GM12874 (cell line): ENCODE results near the gene UNC5C.

ENCODE experiments used
- TF ChIP-seq, protein P1 (sequence below): IDR thresholded peaks from 2 replicates; pipeline ENCODE4 v1.5.1; 2011; ENCODE audit warnings: low read depth, mild to moderate bottlenecking, control low read depth, low read length, moderate library complexity; ENCODE audit not compliant: insufficient read depth

UNC5C gene

DNA sequence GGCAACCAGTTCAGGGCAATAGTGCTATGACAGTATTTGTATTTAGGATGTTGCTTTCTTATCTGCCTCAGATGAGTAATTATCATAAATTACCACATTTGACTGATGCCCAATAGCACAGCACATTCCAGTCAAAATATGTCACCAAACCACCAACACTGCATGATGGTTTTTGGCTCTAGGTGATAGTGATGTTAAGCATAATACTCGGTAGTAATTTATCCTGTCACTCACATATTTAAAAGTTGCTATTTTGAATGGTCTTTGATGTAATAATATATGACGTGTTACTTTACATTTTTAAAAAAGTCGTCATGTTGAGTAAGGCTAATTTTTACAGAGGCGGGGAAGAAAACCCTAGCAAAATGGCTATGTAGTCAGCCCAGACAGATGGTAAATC, 42.5 kb downstream of the UNC5C start:
- TF ChIP-seq, protein P1, sequence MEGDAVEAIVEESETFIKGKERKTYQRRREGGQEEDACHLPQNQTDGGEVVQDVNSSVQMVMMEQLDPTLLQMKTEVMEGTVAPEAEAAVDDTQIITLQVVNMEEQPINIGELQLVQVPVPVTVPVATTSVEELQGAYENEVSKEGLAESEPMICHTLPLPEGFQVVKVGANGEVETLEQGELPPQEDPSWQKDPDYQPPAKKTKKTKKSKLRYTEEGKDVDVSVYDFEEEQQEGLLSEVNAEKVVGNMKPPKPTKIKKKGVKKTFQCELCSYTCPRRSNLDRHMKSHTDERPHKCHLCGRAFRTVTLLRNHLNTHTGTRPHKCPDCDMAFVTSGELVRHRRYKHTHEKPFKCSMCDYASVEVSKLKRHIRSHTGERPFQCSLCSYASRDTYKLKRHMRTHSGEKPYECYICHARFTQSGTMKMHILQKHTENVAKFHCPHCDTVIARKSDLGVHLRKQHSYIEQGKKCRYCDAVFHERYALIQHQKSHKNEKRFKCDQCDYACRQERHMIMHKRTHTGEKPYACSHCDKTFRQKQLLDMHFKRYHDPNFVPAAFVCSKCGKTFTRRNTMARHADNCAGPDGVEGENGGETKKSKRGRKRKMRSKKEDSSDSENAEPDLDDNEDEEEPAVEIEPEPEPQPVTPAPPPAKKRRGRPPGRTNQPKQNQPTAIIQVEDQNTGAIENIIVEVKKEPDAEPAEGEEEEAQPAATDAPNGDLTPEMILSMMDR = no peak

DNA sequence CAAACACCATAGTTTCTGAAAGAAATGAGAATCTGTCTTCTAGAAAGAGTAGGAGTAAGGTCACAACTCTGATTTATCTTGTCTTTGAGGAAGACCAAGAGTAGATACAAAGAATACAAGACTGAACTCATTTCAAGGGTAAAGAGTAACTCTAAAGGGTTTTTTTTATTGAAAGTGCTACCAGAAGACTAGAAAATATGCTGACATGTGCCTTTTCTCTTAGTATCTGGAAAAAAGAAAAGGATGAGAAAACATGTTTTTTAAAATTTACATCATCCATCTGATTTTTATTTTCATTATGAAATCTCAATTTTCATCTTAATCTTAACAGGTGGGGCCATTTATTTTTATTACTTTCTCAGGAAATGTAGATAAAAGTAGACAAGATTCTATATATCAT, 43.0 kb downstream of the UNC5C start:
- TF ChIP-seq, protein P1 = no peak

DNA sequence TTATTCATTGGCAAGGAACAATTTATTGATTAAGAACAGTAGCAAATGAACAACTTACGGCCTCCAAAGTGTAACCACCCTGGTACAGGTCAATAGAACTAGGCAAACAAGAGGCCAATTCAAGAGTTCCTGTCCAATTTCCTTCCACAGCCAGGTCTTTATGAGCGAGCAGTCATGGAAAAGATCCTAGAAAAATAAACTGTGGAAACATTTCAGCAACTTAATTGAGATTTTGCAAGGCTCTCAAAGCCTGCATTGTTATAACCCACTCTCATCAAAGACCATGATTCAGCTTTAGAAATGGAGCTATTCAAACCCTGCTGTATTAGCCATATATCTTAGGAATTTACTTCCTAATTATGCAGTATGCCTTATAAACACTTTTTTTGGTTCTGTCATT, 43.6 kb downstream of the UNC5C start:
- TF ChIP-seq, protein P1 = no peak

DNA sequence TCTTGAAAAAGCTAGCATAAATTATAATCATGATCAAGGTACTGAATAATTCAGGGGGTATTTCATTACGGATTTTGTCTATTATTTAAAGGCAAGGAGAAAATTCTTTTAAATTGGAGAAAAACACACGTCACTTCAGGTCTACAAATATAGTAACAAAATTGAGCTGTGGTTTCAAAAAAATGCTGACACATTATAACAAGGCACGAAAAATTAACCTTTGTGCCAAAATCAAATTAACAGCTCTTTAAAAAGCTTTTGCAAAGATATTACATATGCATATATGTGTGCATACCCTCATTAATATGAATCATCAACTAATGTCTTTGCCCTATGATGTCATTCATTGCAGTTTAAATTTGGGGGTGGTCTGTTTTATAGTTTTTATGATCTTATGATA, 44.3 kb downstream of the UNC5C start:
- TF ChIP-seq, protein P1 = no peak

DNA sequence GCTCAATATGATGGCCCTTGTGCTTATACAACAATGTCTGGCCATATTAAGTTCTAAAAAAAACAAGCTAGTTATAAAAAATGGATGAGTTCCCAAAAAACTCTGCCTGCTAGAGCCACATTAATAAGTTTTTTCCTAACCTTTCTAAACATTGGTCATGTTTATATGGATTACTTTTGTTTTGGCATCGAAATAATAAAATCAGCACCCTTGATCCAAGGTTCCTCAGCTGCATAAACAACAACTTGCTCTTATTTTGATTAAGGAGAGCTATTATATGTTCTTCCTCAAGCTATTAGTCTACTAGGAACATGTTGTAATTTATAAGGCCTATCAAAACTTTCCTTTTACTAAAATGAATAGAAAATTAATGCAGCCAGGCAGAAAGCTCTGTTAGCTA, 48.4 kb downstream of the UNC5C start:
- TF ChIP-seq, protein P1 = no peak

DNA sequence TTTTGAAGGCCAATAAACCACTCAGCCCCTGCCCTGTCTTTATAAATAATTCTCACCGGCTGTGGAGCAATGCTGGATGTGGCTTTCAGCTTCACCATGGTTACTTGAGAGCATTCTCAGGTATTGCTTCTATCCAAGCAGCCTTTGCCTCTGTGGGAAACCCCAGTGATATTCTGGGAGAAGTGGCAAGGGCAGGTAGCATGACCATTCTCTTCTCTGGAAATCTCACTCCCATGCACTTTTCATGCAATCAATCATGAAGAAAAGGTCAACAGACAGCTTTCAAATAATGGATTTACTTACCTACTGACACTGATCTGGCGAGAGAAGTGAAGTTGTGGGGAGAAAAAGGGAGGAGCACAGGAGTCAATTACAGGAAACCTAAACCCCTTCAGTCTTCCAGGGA, 49.5 kb downstream of the UNC5C start:
- TF ChIP-seq, protein P1 = no peak

DNA sequence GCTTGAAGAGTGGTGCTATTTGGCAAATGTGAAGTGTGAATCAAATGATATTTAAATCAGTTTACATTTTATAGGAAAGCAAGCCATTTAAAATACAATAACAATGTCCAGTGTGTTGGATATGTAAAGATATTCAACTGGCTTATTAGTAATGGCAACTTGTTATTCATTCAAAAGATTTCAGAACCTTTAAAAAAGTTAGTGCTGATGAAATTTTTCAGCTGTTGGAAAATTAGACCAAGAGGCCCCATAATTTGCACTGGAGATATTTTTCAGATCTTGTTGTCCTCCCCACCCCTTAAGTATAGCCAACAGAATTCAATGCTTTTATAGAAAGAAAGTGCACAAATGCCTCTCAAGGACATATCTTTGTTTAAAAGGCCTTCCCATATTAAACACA, 54.6 kb downstream of the UNC5C start:
- TF ChIP-seq, protein P1 = no peak

DNA sequence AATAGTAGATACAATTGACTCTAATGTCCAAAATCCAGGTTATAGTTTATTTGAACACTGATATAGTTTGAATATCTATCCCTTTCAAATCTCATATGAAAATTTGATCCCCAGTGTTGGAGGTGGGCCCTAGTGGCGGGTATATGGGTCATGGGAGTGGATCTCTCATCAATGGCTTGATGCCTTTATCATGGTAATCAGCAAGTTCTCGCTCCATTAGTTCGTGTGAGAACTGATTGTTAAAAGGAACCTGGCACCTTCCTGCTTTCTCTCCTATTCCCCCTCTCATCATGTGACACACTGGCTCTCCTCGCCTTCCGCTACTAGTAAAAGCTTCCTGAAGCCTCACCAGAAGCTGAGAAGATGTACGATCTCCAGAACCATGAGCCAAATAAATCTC, 70.1 kb downstream of the UNC5C start:
- TF ChIP-seq, protein P1 = no peak
